ENCODE measurements around the gene PKP3.

Gene PKP3

DNA sequence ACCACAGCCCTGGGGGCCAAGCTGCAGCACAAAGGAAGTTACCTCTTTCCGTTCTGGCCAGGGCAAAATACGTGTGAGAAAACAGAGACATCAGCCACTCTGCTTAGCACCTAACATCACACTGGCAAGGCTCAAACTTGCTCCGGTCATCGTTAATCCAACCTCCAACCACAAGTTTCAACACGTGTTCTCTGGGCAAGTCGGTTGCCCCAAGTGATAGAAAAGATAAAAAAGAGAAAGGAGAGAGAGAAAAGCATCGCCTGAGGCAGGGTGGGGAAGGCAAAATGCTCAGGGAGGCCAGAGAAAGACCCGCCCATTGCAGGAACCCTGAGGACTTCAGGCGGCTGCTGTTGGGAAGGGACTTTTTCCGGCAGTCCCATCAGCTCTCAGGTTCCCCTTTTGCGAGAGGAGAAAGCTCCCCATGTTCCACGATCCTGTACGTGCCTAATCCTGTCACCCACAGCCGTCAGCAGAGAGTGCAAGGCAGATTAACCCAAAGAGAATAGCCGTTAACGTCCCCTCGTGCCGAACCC, 43.2 kb upstream of the PKP3 start:
- Histone ChIP-seq H3K27me3 (ENCODE audit: insufficient read depth, low read depth, severe bottlenecking) (no peaks in the 10 kb centered on the region), H3K9me3 (ENCODE audit: severe bottlenecking) (no peaks in the 10 kb centered on the region), H3K36me3 (no peaks in the 10 kb centered on the region), H3K27ac (no peak overlapping the region), H3K4me3 (ENCODE audit: low read depth, low read length) (no peak overlapping the region)
- TF ChIP-seq, protein P1, sequence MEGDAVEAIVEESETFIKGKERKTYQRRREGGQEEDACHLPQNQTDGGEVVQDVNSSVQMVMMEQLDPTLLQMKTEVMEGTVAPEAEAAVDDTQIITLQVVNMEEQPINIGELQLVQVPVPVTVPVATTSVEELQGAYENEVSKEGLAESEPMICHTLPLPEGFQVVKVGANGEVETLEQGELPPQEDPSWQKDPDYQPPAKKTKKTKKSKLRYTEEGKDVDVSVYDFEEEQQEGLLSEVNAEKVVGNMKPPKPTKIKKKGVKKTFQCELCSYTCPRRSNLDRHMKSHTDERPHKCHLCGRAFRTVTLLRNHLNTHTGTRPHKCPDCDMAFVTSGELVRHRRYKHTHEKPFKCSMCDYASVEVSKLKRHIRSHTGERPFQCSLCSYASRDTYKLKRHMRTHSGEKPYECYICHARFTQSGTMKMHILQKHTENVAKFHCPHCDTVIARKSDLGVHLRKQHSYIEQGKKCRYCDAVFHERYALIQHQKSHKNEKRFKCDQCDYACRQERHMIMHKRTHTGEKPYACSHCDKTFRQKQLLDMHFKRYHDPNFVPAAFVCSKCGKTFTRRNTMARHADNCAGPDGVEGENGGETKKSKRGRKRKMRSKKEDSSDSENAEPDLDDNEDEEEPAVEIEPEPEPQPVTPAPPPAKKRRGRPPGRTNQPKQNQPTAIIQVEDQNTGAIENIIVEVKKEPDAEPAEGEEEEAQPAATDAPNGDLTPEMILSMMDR (IDR thresholded peaks at IDR 0.05; ENCODE audit: low read depth, low read length), result no peak
- no peak for DNase-seq

- Histone ChIP-seq H3K36me3 (no peaks in the 10 kb centered on the region), H3K27me3 (ENCODE audit: insufficient read depth, low read depth, severe bottlenecking) (no peaks in the 10 kb centered on the region), H3K9me3 (ENCODE audit: severe bottlenecking) (no peaks in the 10 kb centered on the region), H3K27ac (no peak overlapping the region), H3K4me3 (ENCODE audit: low read depth, low read length) (no peak overlapping the region)
- no peak for DNase-seq
- TF ChIP-seq, protein P1 (IDR thresholded peaks at IDR 0.05; ENCODE audit: low read depth, low read length), result no peak
These were observed 42.6 kb upstream of the PKP3 start for GRCh38 chr11:351411-351810.

DNA sequence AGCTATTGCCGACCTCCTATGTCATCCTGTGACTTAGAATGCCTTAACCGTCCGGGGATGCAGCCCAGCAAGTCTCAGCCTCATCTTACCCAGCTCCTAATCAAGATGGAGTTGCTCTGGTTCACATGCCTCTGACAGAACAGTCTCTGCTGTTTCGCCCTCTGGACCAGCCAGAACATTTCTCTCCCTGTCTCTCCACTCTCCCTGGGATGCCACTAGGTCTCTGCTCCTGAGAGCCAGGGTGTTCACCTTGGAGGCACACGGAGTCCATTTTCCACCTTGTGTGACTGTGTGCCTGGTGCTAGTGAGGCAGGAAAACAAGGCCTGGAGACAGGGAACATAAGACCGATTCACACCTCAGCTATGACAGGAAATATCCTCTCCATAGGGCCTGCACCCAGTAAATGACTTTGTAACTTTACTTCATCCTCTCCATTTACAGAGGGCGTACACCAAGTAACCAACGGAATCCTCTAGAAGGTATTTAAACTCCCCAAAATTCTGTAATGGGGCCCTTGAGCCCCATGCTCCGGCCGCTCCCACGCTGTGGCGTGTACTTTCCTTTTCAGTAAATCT, 41.5 kb upstream of the PKP3 start:
- H3K27ac ChIP-seq, result no peak overlapping the region
- H3K9me3 ChIP-seq (ENCODE audit: severe bottlenecking), result no peaks in the 10 kb centered on the region
- TF ChIP-seq, protein P1 (IDR thresholded peaks at IDR 0.05; ENCODE audit: low read depth, low read length), result no peak
- DNase-seq, result no peak
- no peaks in the 10 kb centered on the region for H3K36me3 ChIP-seq
- no peaks in the 10 kb centered on the region for H3K27me3 ChIP-seq (ENCODE audit: insufficient read depth, low read depth, severe bottlenecking)
- no peak overlapping the region for H3K4me3 ChIP-seq (ENCODE audit: low read depth, low read length)

DNA sequence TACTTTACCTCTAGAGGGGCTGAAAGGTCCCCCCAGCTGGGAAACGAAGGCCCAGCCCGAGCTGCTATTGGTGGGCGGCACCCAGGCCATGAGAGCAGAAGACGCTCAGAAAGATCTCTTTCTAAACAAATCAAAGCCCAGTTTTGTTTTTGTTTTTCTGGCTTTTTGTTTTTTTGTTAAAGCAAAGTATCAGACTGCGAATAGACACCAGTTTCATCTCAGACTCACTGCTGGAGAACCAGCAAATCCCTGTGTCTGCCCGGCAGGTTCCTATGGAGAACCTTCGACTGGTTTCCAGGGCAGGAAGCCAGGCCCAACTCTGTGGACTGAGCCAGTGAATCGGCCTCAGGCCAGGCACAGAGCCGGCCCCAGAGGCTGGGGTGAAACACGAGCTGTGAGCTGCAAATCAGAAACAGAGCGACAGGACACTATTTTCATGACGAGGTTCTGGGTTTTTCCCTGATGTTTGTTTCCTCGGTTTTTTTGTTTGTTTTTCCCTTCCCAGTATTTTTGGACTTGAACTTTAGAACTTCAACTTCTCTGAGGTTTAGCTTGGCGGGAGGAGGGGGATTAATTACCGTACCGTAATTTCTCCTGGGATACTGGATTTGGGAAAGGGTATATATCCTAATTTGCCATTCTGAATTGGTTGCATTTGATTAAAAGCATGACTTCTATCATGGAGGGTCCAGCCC, 40.7 kb upstream of the PKP3 start:
- no peak overlapping the region for H3K4me3 ChIP-seq (ENCODE audit: low read depth, low read length)
- TF ChIP-seq, protein P1 (IDR thresholded peaks at IDR 0.05; ENCODE audit: low read depth, low read length), result no peak

DNA sequence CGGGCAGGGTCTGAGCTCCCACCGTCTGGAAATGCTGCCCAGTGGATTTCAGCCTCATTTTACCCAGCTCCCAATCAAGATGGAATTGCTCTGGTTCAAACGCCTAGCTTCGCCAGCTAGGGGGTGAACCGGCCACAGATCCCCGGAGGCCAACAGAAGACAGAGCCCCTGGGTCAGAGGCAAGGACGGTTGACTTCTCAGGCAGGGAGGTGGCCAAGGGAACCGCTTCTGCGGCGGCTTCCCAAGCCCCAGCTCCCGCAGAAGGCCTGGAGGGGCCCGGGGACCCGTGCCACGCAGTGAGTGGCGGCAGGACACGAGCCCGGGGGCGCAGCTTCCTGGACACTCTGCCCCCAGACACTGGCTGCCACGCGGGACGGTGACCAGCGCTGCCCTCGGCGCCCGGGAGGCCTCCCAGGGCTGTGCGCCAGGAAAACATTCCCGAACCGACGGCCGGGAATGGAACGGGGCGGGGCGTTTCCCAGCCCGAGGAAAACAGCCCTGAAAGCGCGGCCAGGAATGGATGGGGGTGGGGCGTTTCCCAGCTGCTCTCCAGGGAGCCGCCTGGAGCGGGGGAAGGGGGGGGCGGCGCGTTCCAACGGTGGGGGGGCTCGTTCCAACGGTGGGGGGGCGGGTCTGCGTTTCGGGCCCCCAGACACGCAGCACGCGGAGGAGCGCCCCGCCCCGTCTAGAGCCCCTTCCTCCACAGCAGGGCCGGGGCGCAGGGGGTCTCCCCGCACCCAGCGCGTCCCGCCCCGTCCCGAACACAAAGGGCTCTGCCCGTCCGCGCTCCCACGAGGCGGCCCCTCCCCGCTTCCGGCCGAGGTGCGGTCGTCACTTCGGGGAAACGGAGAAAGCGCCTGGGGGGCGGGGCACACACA, 38.2 kb upstream of the PKP3 start:
- Histone ChIP-seq H3K27me3 (ENCODE audit: insufficient read depth, low read depth, severe bottlenecking) (no peaks in the 10 kb centered on the region), H3K27ac (peak overlapping the region; percentile 95), H3K36me3 (no peaks in the 10 kb centered on the region), H3K4me3 (ENCODE audit: low read depth, low read length) (peak overlapping the region; percentile 42), H3K9me3 (ENCODE audit: severe bottlenecking) (no peaks in the 10 kb centered on the region)
- TF ChIP-seq, protein P1 (IDR thresholded peaks at IDR 0.05; ENCODE audit: low read depth, low read length), result no peak
- DNase-seq, result peak; percentile 93

More for the DNA sequence above, 40.7 kb upstream of the PKP3 start:
- Histone ChIP-seq H3K36me3 (no peaks in the 10 kb centered on the region), H3K9me3 (ENCODE audit: severe bottlenecking) (no peaks in the 10 kb centered on the region), H3K27ac (no peak overlapping the region), H3K27me3 (ENCODE audit: insufficient read depth, low read depth, severe bottlenecking) (no peaks in the 10 kb centered on the region)
- DNase-seq, result no peak

All from WERI-Rb-1 (cell line).